Measurements from ENCODE around the gene SULT2B1.

The SULT2B1 gene

GRCh38 chr19:48635966-48636858 lies 84.2 kb downstream of the SULT2B1 start:
- peak; percentile 31 to 47 for DNase-seq

DNA sequence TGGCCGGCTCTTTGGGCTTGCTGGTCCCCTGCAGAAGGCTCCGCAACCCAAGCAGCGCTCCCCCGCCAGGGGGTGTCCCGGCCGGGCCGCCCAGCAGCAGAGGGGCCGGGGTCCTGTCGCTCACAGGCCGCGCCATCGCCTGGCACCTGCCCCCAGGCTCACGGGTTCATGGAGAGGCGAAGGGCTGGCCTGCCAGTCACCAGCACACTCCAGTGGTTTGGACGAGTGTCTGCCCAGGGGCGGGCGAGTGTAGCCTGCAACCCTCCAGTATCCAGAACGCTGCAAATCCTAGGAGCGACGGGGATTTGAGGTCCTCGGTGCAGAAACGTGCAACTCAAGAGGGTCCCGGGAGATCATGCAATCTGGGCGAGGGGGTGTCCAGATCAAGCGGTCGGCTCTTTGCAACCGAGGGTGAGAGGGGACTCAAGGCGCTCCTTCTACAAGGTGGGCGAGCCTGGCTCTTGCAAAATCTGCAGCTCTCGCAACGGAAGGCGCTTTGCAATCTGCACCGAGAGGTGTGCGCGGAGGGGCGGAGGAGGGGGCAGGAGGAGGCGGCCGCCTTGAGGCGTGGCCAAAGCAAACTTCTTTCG lies 85.0 kb downstream of the SULT2B1 start, which contains the start of gene DBP:
Gene DBP (minus strand): TSS at position 521 of the 590 bp plus-strand sequence. CDS start 385 bp downstream, at position 136.
- peak; percentile 43 to 67 for DNase-seq

DNA sequence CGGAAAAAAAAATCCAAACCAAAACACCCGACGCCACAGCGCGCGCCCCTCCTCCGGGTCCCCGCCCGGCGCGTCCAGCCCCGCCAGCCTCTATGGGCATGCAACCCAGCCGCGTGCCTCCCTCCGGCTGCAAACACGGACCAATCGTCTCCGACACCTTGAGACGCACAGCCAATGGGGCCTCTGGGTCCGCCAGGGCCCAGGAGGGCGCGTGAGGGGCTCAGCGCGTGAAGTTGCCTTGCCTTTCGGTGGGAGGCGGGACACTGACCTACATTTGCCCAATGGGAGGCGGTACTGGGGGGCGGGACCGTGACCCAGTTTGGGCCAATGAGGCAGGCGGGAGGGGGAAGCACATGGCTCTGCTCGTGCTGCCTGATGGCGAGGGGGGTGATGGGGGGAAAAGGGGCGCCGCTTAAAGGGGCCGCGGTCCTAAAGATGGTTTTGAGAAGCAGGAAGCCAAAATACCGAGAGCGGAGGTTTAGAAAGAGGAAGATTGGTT lies 85.5 kb downstream of the SULT2B1 start:
- DNase-seq = peak; percentile 99

GRCh38 chr19:48637948-48638830 lies 86.2 kb downstream of the SULT2B1 start:
- peak; percentile 92 to 93 for DNase-seq

DNA sequence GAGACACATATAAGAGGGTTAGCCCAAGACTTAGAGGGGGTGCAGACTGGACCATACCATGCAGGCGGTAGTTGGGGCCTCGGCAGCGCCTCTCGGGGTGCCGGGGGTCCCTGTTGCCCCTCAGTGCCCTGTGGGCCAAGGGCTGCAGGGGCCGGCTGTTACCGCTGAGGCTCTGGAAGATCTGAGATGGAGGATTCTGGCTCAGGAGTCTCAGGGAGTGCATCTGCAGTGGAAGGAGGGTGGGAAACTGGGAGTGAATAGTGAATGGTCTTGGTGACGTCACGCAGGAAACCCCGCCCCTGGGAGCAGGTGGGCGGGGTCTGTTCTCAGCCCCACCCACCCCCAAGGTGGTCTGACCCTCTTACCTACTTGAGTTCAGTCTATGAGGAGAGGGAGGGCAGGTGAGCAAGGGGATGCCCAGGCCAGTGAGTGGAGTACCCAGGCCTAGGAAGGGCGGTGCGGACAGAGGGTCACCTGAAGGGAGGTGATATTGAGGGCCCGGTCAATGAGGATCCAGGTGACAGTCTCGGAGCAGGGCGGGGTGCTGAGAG lies 86.9 kb downstream of the SULT2B1 start:
- no peak for DNase-seq

DNA sequence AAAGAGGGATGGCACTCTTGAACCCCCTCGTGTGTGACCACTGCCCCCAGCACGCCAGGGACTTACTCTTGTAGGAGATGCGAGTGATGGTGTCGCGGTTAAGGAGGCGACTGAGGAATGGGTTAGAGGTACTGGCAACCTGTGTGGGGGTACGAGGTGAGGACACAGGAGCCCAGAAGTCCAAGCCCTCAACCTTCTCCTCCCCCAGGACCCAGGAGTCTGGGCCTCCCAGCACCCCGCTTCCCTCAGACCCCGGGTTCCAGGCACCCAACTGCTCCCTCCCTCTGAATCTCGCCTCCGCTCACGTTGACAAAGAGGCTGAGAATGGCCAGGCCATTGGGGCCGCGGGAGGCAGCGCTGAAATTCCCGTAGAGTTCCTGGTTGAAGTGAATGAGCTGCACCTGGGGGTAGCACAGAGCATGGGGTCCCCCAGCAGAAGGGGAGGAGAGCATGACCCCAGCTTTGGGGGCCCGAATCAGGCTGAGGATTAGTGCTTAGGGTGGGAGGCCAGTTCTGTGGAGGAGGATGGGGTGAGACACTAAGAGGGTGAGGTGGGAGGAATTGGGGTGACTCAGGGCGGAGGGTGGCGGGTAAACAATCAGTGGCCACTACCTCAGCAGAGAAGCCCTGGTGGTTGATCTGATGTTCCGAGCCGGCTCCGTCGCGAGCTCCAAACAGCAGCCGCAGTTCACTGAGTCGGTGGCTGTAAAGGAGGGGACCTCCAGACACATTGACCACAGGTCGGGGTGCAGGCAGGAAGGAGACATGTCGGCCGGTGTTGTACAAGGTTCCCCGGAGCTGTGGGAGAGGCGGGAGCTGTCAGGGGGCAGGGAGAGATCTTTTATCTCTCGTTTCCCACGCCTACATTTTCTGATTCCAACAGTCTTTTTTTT lies 87.8 kb downstream of the SULT2B1 start:
- no peak for DNase-seq

GRCh38 chr19:48641850-48642249 lies 89.9 kb downstream of the SULT2B1 start:
- DNase-seq = no peak

- no peak for DNase-seq
Observed at GRCh38 chr19:48642862-48643261, 90.9 kb downstream of the SULT2B1 start.

GRCh38 chr19:48644355-48644754 lies 92.4 kb downstream of the SULT2B1 start:
- no peak for DNase-seq

DNA sequence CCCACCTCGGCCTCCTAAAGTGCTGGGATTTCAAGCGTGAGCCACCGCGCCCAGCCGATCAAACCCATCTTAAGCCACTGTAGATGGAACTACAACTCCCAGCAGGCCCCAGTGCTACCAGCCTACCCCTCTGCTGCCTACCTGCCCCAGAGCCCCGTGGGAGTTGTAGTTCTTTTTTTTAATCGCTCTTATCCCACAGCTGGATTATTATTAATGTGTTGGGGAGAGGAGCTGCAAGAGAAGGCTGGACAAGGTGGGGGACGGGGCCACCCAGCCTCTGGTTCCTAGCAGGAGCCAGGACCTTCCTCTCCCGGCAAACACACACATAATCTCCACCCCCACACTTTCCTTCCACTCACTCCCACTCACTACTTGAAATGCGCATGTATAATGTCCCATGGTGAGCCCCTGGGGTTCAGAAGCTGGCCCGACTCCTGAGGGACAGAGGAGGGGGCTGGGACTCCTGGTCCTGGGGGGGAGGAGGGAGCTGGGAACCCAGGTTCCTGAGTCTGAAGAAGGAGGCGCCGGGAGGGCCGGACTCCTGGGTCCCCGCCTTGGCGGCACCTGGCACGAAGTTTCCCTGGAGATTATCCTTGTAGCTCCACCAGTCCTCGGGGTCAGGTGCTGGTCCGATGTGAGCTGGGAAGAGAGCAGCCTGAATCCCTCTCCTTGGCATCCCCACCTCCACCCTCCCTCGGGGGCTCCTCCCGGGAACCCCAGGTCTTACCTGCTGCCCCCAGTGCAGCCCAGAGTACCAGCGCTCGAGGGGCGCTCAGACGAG lies 93.1 kb downstream of the SULT2B1 start:
- DNase-seq = peak; percentile 75 to 77

GRCh38 chr19:48645620-48646000 lies 93.6 kb downstream of the SULT2B1 start:
- no peak for DNase-seq

- DNase-seq = peak; percentile 76 to 78
Observed at GRCh38 chr19:48646001-48646721, 94.2 kb downstream of the SULT2B1 start, which contains the start of gene CA11. Gene CA11 (minus strand): TSS chr19:48646187. CDS start chr19:48645632, 555 bp downstream.

DNA sequence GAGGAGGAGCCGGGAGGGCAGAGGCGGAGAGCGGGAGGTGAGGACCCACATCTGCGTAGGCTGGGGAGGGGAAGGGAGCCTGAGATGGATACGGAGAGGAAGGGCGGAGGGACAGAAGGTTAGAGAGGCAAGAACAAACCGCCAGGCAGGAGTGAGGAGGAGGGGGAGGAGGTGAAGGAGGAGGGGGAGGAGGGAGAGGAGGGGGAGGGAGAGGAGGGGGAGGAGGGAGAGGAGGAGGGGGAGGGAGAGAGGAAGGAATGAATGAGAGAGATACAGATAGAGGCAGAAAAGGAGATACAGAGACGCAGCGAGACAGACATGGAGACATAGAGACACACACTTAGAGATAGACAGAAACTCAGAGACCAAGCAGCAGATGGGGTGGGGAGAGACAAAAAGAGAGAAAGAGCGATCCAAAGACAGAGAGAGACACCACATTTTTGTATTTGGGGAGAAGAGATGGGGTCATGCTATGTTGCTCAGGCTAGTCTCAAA lies 94.8 kb downstream of the SULT2B1 start:
- no peak for DNase-seq

DNA sequence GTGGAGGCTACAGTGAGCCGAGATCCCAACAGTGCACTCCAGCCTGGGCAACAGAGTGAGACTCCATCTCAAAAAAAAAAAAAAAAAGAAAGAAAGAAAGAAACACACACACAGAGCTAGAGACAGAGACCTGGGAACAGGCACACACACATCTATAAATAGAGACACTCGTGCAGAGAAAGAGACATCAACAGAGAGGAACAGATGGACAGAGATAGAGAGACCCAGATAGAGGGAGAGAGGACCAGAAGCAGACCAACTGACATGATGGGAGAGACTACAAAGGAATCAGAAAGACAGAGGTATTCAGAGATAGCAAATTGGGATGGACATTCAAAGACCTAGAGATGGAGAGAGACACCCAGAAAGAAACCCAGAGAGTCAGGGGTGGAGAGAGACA lies 96.2 kb downstream of the SULT2B1 start:
- no peak for DNase-seq
